Endodermal cell (in vitro differentiated cells): ENCODE measurements around the gene SCYL2. TPM values are rescaled to one million over a fixed set of nuclear protein-coding genes. Genes with fewer than 3 reads are reported as not detected.

Source experiments
- DNase-seq: peaks from one replicate; pipeline ENCODE4 v3.0.0-alpha.2; 2017
- H3K27ac ChIP-seq: 2 replicates; pipeline ENCODE4 v1.5.1; 2013; ENCODE audit warnings: mild to moderate bottlenecking, low read depth, low read length, moderate library complexity
- H3K27me3 ChIP-seq: 2 replicates; pipeline ENCODE4 v1.6.1; 2013; ENCODE audit warnings: mild to moderate bottlenecking, low read length, moderate library complexity; ENCODE audit not compliant: insufficient read depth, control insufficient read depth, poor library complexity, severe bottlenecking
- H3K36me3 ChIP-seq: 2 replicates; pipeline ENCODE4 v1.7.0; 2013; ENCODE audit warnings: mild to moderate bottlenecking, low read length, moderate library complexity; ENCODE audit not compliant: control insufficient read depth, insufficient read depth
- H3K4me1 ChIP-seq: one replicate; pipeline ENCODE4 v1.7.0; 2013; ENCODE audit warnings: low read length; ENCODE audit not compliant: control insufficient read depth, insufficient read depth
- H3K4me3 ChIP-seq: 2 replicates; pipeline ENCODE4 v1.5.1; 2013; ENCODE audit warnings: mild to moderate bottlenecking, low read length, moderate library complexity
- H3K9ac ChIP-seq: 2 replicates; pipeline ENCODE4 v1.6.1; 2013; ENCODE audit warnings: mild to moderate bottlenecking, low read length, moderate library complexity; ENCODE audit not compliant: poor library complexity, severe bottlenecking; ENCODE audit errors: extremely low read depth
- H3K9me3 ChIP-seq: 2 replicates; pipeline ENCODE4 v1.6.1; 2013; ENCODE audit warnings: mild to moderate bottlenecking, low read length, moderate library complexity; ENCODE audit not compliant: control insufficient read depth
- H3K27ac Mint-ChIP-seq: 2 replicates; pipeline ENCODE4 v1.8.0; 2020; ENCODE audit warnings: mixed read lengths
- H3K27me3 Mint-ChIP-seq: 2 replicates; pipeline ENCODE4 v1.8.0; 2021; ENCODE audit warnings: mild to moderate bottlenecking, mixed read lengths; ENCODE audit not compliant: insufficient read depth
- H3K36me3 Mint-ChIP-seq: 2 replicates; pipeline ENCODE4 v1.8.0; 2020; ENCODE audit warnings: low read depth, mixed read lengths
- H3K4me1 Mint-ChIP-seq: 2 replicates; pipeline ENCODE4 v1.8.0; 2020; ENCODE audit warnings: mixed read lengths
- H3K4me3 Mint-ChIP-seq: 2 replicates; pipeline ENCODE4 v1.8.0; 2020; ENCODE audit warnings: mild to moderate bottlenecking, moderate library complexity, mixed read lengths
- H3K9me3 Mint-ChIP-seq: 2 replicates; pipeline ENCODE4 v1.8.0; 2020; ENCODE audit warnings: mild to moderate bottlenecking, mixed read lengths
- CTCF ChIP-seq: fragments of 200-600 bp; sonication (generic); conservative IDR thresholded peaks from 2 replicates; pipeline ENCODE4 v1.5.0; 2021; ENCODE audit warnings: antibody characterized with exemption, mild to moderate bottlenecking
- WGBS, 2 experiments: methylation state at CpG; one replicate each; pipeline versions ENCODE4 v1.1.5 to v1.1.7; 2013; ENCODE audit warnings: missing lambda C conversion rate in 2 of 2, mixed read lengths in 1 of 2; ENCODE audit not compliant: insufficient coverage in 1 of 2, insufficient read length in 1 of 2; 5-methylcytosine and 5-hydroxymethylcytosine counted together
- total RNA-seq, 2 donors: library from RNA; stranded (reverse); fragmentation: NEBNext Ultra II Directional in 1 of 2; extraction: Animal tissue kit (Norgen Biotek cat#: 25700) in 1 of 2; gene quantifications; 2 replicates in 1 of 2; 3 replicates in 1 of 2; pipeline ENCODE4 v1.2.1, GENCODE V29; 2021

Gene SCYL2
- total RNA-seq, 2 donors from 2014 or later = 54.5 to 59.6 TPM

GRCh38 chr12:100371146-100371545, 104.2 kb downstream of the SCYL2 start:
- Mint-ChIP-seq H3K4me1 (peaks cover 30% of the 10 kb centered on the region), H3K36me3 (no peaks in the 10 kb centered on the region), H3K4me3 (no peak overlapping the region)

GRCh38 chr12:100372853-100373640, 106.1 kb downstream of the SCYL2 start:
- Histone ChIP-seq H3K36me3 (no peaks in the 10 kb centered on the region), H3K4me3 (no peak overlapping the region), H3K27me3 (no peaks in the 10 kb centered on the region), H3K9me3 (peaks cover 7% of the 10 kb centered on the region), H3K4me1 (no peaks in the 10 kb centered on the region), H3K27ac (no peak overlapping the region), H3K9ac (no peak overlapping the region)
- no peak for TF ChIP-seq CTCF
- no peak overlapping the region for H3K27ac Mint-ChIP-seq
- H3K4me3 Mint-ChIP-seq = no peak overlapping the region
- WGBS, 2 experiments = 20 to 56% methylated on average over 5 to 9 of the region's 11 CpGs
- H3K36me3 Mint-ChIP-seq = no peaks in the 10 kb centered on the region
- peaks cover 32% of the 10 kb centered on the region for H3K4me1 Mint-ChIP-seq
- peak; percentile 76 for DNase-seq
- H3K9me3 Mint-ChIP-seq = peaks cover 6% of the 10 kb centered on the region
- H3K27me3 Mint-ChIP-seq = no peaks in the 10 kb centered on the region

More at GRCh38 chr12:100371146-100371545, 104.2 kb downstream of the SCYL2 start:
- Histone ChIP-seq H3K27me3 (no peaks in the 10 kb centered on the region), H3K4me3 (no peak overlapping the region), H3K27ac (no peak overlapping the region), H3K9ac (no peak overlapping the region), H3K9me3 (peaks cover 7% of the 10 kb centered on the region), H3K36me3 (no peaks in the 10 kb centered on the region), H3K4me1 (no peaks in the 10 kb centered on the region)
- DNase-seq = no peak
- Mint-ChIP-seq H3K27ac (no peak overlapping the region), H3K9me3 (peaks cover 6% of the 10 kb centered on the region), H3K27me3 (no peaks in the 10 kb centered on the region)
- WGBS, 2 experiments = 80% methylated on average over 1 to 6 of the region's 6 CpGs
- no peak for TF ChIP-seq CTCF

DNA sequence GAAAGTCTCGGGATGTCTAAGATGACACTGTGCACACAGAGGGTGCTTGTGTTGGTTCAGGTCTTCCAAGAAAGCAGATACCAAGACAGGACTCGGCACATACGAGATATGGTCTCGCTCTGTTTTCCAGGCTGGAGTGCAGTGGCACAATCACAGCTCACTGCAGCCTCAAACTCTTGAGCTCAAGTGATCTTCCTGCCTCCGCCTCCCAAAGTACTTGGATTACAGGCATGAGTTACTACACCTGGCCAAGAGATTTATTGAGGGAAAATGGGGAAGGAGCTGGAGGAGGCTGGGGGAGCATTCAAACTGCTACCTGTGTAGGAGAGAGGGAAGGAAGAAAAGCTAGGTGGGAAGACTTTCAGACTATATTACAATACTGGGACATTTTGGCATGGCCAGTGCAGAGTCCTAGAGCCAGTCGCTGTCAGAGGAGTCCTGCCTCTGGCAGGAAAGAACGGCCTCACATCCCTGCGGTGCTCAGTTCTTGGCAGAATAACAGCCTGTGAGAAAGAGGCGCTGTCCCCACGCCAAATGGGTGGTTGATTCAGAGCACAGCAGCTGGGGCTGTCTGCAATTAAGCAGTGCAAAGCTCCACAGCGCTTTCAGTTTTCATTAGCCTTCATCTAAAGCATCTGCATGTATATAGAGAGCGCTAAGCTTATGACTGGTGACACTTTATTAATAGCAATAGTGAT, 108.2 kb downstream of the SCYL2 start:
- Histone ChIP-seq H3K36me3 (no peaks in the 10 kb centered on the region), H3K4me1 (no peaks in the 10 kb centered on the region), H3K9me3 (no peaks in the 10 kb centered on the region), H3K27me3 (no peaks in the 10 kb centered on the region), H3K27ac (no peak overlapping the region), H3K4me3 (no peak overlapping the region), H3K9ac (no peak overlapping the region)
- TF ChIP-seq CTCF = no peak
- no peaks in the 10 kb centered on the region for H3K36me3 Mint-ChIP-seq
- H3K9me3 Mint-ChIP-seq = no peaks in the 10 kb centered on the region
- DNase-seq = peak; percentile 73
- 86 to 88% methylated on average over 7 to 12 of the region's 12 CpGs for WGBS, 2 experiments
- no peak overlapping the region for H3K27ac Mint-ChIP-seq
- no peaks in the 10 kb centered on the region for H3K27me3 Mint-ChIP-seq
- no peak overlapping the region for H3K4me3 Mint-ChIP-seq
- peaks cover 34% of the 10 kb centered on the region for H3K4me1 Mint-ChIP-seq
